Breast epithelium (tissue), 3 donors: ENCODE data around the gene RLBP1.

Source experiments
- CTCF ChIP-seq, 3 donors: fragments of 450-650 bp; IDR thresholded peaks; one replicate each; pipeline ENCODE4 v1.5.1; 2016 to 2017; ENCODE audit warnings: antibody characterized with exemption in 3 of 3, mild to moderate bottlenecking in 3 of 3, moderate library complexity in 3 of 3
- POLR2A ChIP-seq: fragments of 450-650 bp; IDR thresholded peaks from one replicate; pipeline ENCODE4 v1.6.1; 2016; ENCODE audit warnings: antibody characterized with exemption, mild to moderate bottlenecking, moderate library complexity
- POLR2AphosphoS5 ChIP-seq, 3 donors: sonication (generic); formaldehyde crosslinking; IDR thresholded peaks; one replicate each; pipeline ENCODE4 v1.6.1; 2017; ENCODE audit warnings: antibody characterized with exemption in 3 of 3

- TF ChIP-seq CTCF (IDR thresholded peaks at IDR 0.05) (no peak), POLR2A (no peak), POLR2AphosphoS5 (IDR thresholded peaks at IDR 0.05) (no peak)
These were observed 8.9 kb upstream of the RLBP1 start for GRCh38 chr15:89230277-89230676.
